Pancreas (tissue), 10 donors: ENCODE measurements around the gene C7orf33. TPM values are rescaled to one million over a fixed set of nuclear protein-coding genes. Genes with fewer than 3 reads are reported as not detected.

Source experiments
- ATAC-seq, 4 donors: fragments of 200-7000 bp; cut with Tn5 transposase; one replicate each; pipeline versions ENCODE4 v1.8.0 to v1.9.1; 2020; ENCODE audit warnings: mild to moderate bottlenecking in 4 of 4, moderate library complexity in 4 of 4
- DNase-seq, 6 donors: peaks; one replicate each; pipeline ENCODE4 v3.0.0-alpha.2; 2020
- FAIRE-seq: peaks from 2 replicates; lab custom pipeline; 2012; peaks lifted over from hg19 to GRCh38; lab: Jason Lieb, UNC
- H3K27ac ChIP-seq, 4 donors: fragments of 200-600 bp; sonication (generic); 1 replicate in 3 of 4; 2 replicates in 1 of 4; pipeline versions ENCODE4 v1.5.0 to v1.8.0; 2020
- H3K27me3 ChIP-seq, 4 donors: fragments of 200-600 bp; one replicate each; pipeline ENCODE4 v1.8.0; 2021
- H3K36me3 ChIP-seq, 3 donors: fragments of 200-600 bp; sonication (generic) in 1 of 3; one replicate each; pipeline versions ENCODE4 v1.5.0 to v1.8.0; 2020 to 2021
- H3K4me1 ChIP-seq, 3 donors: fragments of 200-600 bp; one replicate each; pipeline ENCODE4 v1.8.0; 2021
- H3K4me3 ChIP-seq, 4 donors: fragments of 200-600 bp; sonication (generic) in 2 of 4; one replicate each; pipeline versions ENCODE4 v1.5.0 to v1.8.0; 2020 to 2021
- H3K9me3 ChIP-seq, 4 donors: fragments of 200-600 bp; one replicate each; pipeline ENCODE4 v1.8.0; 2021
- CTCF ChIP-seq, 4 donors: fragments of 200-600 bp; sonication (generic) in 3 of 4; IDR thresholded peaks; one replicate each; pipeline versions ENCODE4 v1.5.0 to v1.8.0; 2021; ENCODE audit warnings: antibody characterized with exemption in 4 of 4
- WGBS, 2 donors: extraction: QIAGEN DNeasy Blood & Tissue Kit; methylation state at CpG; one replicate each; pipeline ENCODE4 v1.1.7; 2013; 5-methylcytosine and 5-hydroxymethylcytosine counted together
- intact Hi-C, 3 donors: fragments of 100-400 bp; cut with DNase I; formaldehyde crosslinking; loops; one replicate each; pipeline versions ENCODE4 v1.11.1 to v1.14.2; 2022
- polyA plus RNA-seq, 2 donors: library from polyadenylated mRNA; stranded (reverse); fragments of 200-250 nt; gene quantifications; one replicate each; pipeline ENCODE4 v1.2.3, GENCODE V29; 2013
- total RNA-seq, 6 donors: library from RNA; stranded (reverse); fragmentation: NEBNext Ultra II Directional in 4 of 6; extraction: Animal tissue kit (Norgen Biotek cat#: 25700) in 4 of 6; gene quantifications; one replicate each; pipeline versions ENCODE4 v1.2.1 to v1.2.4, GENCODE V29; 2021 to 2023
- donor health status: healthy with polysubstance abuse.
- donor health status: DM: no; HTN: no; CAD: no; lungs with moderate emphysema.
- donor health status: DM: no; HTN: no; CAD: no.
- donor health status: control.
- donor health status: control.
- donor health status: Bipolar disorder and iron deficiency.
- donor health status: DM: yes; HTN: yes; CAD: no.
- donor health status: DM: no; HTN: no; CAD: no.
- donor health status: DM: no; HTN: no; CAD: no.
- donor health status: DM: yes; HTN: yes; CAD: no.

The C7orf33 gene
- total and polyA plus RNA-seq, 8 donors, result not detected

GRCh38 chr7:148546857-148547256, 43.7 kb upstream of the C7orf33 start:
- Histone ChIP-seq H3K36me3 (no peaks in the 10 kb centered on the region), H3K4me3 (no peak overlapping the region), H3K27me3 (no peaks in the 10 kb centered on the region), H3K9me3 (no peaks in the 10 kb centered on the region), H3K4me1 (no peaks in the 10 kb centered on the region), H3K27ac (no peak overlapping the region)
- intact Hi-C loops, result no loop called here
- ATAC-seq (no peak), FAIRE-seq (no peak), DNase-seq (no peak)
- 87 to 93% methylated on average over 8 of the region's 8 CpGs for WGBS, 2 donors
- no peak for TF ChIP-seq CTCF (IDR thresholded peaks at IDR 0.05)

GRCh38 chr7:148547951-148548350, 42.6 kb upstream of the C7orf33 start:
- TF ChIP-seq CTCF (IDR thresholded peaks at IDR 0.05), result no peak
- Histone ChIP-seq H3K4me3 (no peak overlapping the region), H3K36me3 (no peaks in the 10 kb centered on the region), H3K9me3 (no peaks in the 10 kb centered on the region), H3K4me1 (no peaks in the 10 kb centered on the region), H3K27me3 (no peaks in the 10 kb centered on the region), H3K27ac (no peak overlapping the region)
- FAIRE-seq (no peak), ATAC-seq (no peak), DNase-seq (no peak)
- 56 to 65% methylated on average over 3 to 5 of the region's 5 CpGs for WGBS, 2 donors
- intact Hi-C loops, result no loop called here

- no peak for TF ChIP-seq CTCF (IDR thresholded peaks at IDR 0.05)
- Histone ChIP-seq H3K9me3 (no peaks in the 10 kb centered on the region), H3K27me3 (no peaks in the 10 kb centered on the region), H3K36me3 (no peaks in the 10 kb centered on the region), H3K27ac (no peak overlapping the region), H3K4me3 (no peak overlapping the region), H3K4me1 (no peaks in the 10 kb centered on the region)
- intact Hi-C loops, result no loop called here
- DNase-seq (no peak), FAIRE-seq (no peak), ATAC-seq (no peak)
- WGBS, 2 donors, result 92 to 95% methylated on average over 3 of the region's 3 CpGs
These were observed 36.6 kb upstream of the C7orf33 start for GRCh38 chr7:148553979-148554378.

GRCh38 chr7:148556892-148557291, 33.7 kb upstream of the C7orf33 start:
- TF ChIP-seq CTCF (IDR thresholded peaks at IDR 0.05), result no peak
- peaks cover 0 to 4% (median 2%) of the 10 kb centered on the region in 4 donors for H3K27me3 ChIP-seq
- H3K36me3 ChIP-seq, result no peaks in the 10 kb centered on the region
- WGBS, 2 donors, result 69 to 77% methylated on average over 3 of the region's 3 CpGs
- no peaks in the 10 kb centered on the region for H3K9me3 ChIP-seq
- no peak overlapping the region for H3K27ac ChIP-seq
- intact Hi-C loops, result no loop called here
- no peaks in the 10 kb centered on the region for H3K4me1 ChIP-seq
- DNase-seq (no peak), ATAC-seq (no peak), FAIRE-seq (no peak)
- H3K4me3 ChIP-seq, result no peak overlapping the region

GRCh38 chr7:148558914-148559313, 31.7 kb upstream of the C7orf33 start:
- Histone ChIP-seq H3K36me3 (no peaks in the 10 kb centered on the region), H3K9me3 (no peaks in the 10 kb centered on the region), H3K4me1 (no peaks in the 10 kb centered on the region), H3K27me3 (peaks cover 0 to 4% (median 2%) of the 10 kb centered on the region in 4 donors), H3K27ac (no peak overlapping the region), H3K4me3 (no peak overlapping the region)
- ATAC-seq (no peak), DNase-seq (no peak), FAIRE-seq (no peak)
- TF ChIP-seq CTCF (IDR thresholded peaks at IDR 0.05), result no peak
- intact Hi-C loops, result no loop called here
- WGBS, 2 donors, result 76 to 86% methylated on average over 1 of the region's 1 CpG
